Gastrocnemius medialis (tissue), 4 donors: ENCODE data around the gene TANGO2. TPM values are rescaled to one million over a fixed set of nuclear protein-coding genes. Genes with fewer than 3 reads are reported as not detected.

ENCODE experiments used
- ATAC-seq, 2 donors: fragments of 150-250 bp; one replicate each; pipeline ENCODE4 v1.9.1; 2016
- DNase-seq, 2 donors: peaks; one replicate each; pipeline ENCODE4 v3.0.0-alpha.2; 2019
- H3K27ac ChIP-seq, 4 donors: fragments of 200-600 bp; sonication (generic); 1 replicate in 1 of 4; 2 replicates in 3 of 4; pipeline ENCODE4 v1.5.1; 2016 to 2018; ENCODE audit warnings: mild to moderate bottlenecking in 2 of 4, moderate library complexity in 1 of 4
- H3K27me3 ChIP-seq, 3 donors: fragments of 200-600 bp; sonication (generic) in 2 of 3; 1 replicate in 1 of 3; 2 replicates in 2 of 3; pipeline versions ENCODE4 v1.5.1 to v1.6.0; 2016 to 2019; ENCODE audit warnings: mild to moderate bottlenecking in 1 of 3, moderate library complexity in 1 of 3
- H3K36me3 ChIP-seq, 2 donors: fragments of 200-600 bp; sonication (generic) in 1 of 2; one replicate each; pipeline ENCODE4 v1.5.1; 2017 to 2018
- H3K4me1 ChIP-seq, 2 donors: fragments of 200-600 bp; sonication (generic) in 1 of 2; one replicate each; pipeline ENCODE4 v1.5.1; 2016 to 2017; ENCODE audit warnings: mild to moderate bottlenecking in 2 of 2
- H3K4me3 ChIP-seq, 4 donors: fragments of 200-600 bp; sonication (generic) in 3 of 4; 1 replicate in 1 of 4; 2 replicates in 3 of 4; pipeline ENCODE4 v1.5.1; 2016 to 2019; ENCODE audit warnings: mild to moderate bottlenecking in 2 of 4
- H3K9me3 ChIP-seq, 3 donors: fragments of 200-600 bp; sonication (generic) in 2 of 3; 1 replicate in 1 of 3; 2 replicates in 2 of 3; pipeline ENCODE4 v1.5.1; 2016 to 2019
- POLR2A ChIP-seq, 2 donors: fragments of 450-650 bp; IDR thresholded peaks; one replicate each; pipeline ENCODE4 v1.6.1; 2017; ENCODE audit warnings: antibody characterized with exemption in 2 of 2, mild to moderate bottlenecking in 2 of 2, moderate library complexity in 2 of 2
- in situ Hi-C, 4 donors: fragments of 200-750 bp; cut with MboI; loops; one replicate each; pipeline versions ENCODE4 v1.15.0 to v1.8.0; 2017; ENCODE audit warnings: low sequenced_read_pairs in 4 of 4
- intact Hi-C: fragments of 100-400 bp; cut with DNase I; formaldehyde crosslinking; loops from one replicate; pipeline ENCODE4 v1.15.1; 2023; ENCODE audit warnings: low total_unique reads
- total RNA-seq, 4 donors: library from RNA; depleted of rRNA; stranded (reverse); fragments of >200 nt; gene quantifications; one replicate each; pipeline versions ENCODE4 v1.1.0 to v1.2.3, GENCODE V29; 2016
- TF ChIP-seq, protein P1 (sequence below), 5 experiments: fragments of 450-650 bp in 3 of 5; fragments of 200-600 bp in 2 of 5; sonication (generic) in 2 of 5; IDR thresholded peaks in 4 of 5; conservative IDR thresholded peaks in 1 of 5; 1 replicate in 4 of 5; 2 replicates in 1 of 5; pipeline ENCODE4 v1.5.1; 2016 to 2019; ENCODE audit warnings: antibody characterized with exemption in 5 of 5, mild to moderate bottlenecking in 3 of 5, moderate library complexity in 3 of 5

The TANGO2 gene
- total RNA-seq, 4 donors from 2014 or later, result 43.0 to 115 (median 52.5) TPM

DNA sequence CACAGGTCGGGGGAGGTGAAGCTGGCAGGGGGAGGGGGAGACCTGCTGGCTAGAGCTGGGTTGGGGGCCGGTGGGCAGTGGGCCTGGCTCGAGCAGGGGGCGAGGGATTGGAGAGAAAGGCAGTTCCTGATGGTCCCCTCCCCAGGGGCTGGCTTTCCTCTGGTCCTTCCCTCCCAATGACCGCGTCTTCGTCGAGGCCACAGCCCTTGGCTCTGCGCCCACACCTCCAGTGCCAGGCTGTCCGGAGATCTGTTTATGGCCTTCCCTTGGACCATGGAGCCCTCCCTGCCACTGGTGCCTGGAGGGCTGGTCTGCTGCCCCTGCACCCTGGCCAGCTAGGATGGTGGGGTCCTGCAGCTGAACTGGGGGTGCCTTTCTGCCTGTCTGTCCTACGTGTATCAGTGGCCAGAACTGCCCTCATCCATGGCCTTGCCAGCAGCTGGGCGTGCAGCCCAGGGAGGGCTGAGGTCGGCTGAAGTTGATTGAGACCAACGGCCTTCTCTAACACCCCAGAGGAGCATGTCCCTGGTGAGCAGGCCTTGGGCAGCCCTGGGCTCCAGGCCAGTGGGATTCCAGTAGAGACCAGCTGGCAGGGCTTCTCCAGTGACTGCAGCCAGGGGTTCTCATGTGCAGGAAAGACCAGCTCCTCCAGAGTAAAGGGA, 12.3 kb downstream of the TANGO2 start:
- Histone ChIP-seq H3K27ac (peak overlapping the region; percentile 43 to 75 (median 67)), H3K4me1 (peaks cover 26 to 29% of the 10 kb centered on the region in 2 donors), H3K27me3 (no peaks in the 10 kb centered on the region), H3K36me3 (peaks cover 0 to 12% of the 10 kb centered on the region in 2 donors), H3K4me3 (no peak overlapping the region), H3K9me3 (no peaks in the 10 kb centered on the region)
- TF ChIP-seq, protein P1, sequence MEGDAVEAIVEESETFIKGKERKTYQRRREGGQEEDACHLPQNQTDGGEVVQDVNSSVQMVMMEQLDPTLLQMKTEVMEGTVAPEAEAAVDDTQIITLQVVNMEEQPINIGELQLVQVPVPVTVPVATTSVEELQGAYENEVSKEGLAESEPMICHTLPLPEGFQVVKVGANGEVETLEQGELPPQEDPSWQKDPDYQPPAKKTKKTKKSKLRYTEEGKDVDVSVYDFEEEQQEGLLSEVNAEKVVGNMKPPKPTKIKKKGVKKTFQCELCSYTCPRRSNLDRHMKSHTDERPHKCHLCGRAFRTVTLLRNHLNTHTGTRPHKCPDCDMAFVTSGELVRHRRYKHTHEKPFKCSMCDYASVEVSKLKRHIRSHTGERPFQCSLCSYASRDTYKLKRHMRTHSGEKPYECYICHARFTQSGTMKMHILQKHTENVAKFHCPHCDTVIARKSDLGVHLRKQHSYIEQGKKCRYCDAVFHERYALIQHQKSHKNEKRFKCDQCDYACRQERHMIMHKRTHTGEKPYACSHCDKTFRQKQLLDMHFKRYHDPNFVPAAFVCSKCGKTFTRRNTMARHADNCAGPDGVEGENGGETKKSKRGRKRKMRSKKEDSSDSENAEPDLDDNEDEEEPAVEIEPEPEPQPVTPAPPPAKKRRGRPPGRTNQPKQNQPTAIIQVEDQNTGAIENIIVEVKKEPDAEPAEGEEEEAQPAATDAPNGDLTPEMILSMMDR (IDR thresholded peaks at IDR 0.05 in 4 of 5, conservative IDR thresholded peaks at IDR 0.05 in 1 of 5), result no peak
- no peak for TF ChIP-seq POLR2A (IDR thresholded peaks at IDR 0.05)
- in situ Hi-C loops, result no loop called here
- intact Hi-C loops, result no loop called here
- ATAC-seq, result peak; percentile 43 to 71
- DNase-seq, result peak in 1 of 2 donors; percentile 74

DNA sequence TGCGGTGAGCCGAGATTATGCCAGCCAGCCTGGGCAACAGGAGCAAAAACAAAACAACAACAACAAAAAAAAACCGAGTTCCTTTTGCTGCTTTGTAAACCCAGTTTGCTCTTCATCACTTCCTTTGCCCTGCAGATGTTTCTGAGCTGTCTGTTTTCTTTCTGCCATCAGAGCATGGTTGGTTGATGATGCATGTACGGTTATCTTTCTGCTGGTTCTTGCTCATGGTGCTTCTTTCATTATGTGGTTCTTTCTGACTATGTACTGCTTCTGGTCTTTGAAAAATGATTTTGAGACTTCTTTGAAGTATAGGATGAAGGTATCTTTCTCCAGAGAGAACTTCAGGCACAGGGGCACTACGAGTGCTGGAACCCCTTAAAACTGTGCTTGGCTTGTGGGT, 13.2 kb downstream of the TANGO2 start:
- H3K4me1 ChIP-seq, result peaks cover 23 to 24% of the 10 kb centered on the region in 2 donors
- H3K27me3 ChIP-seq, result no peaks in the 10 kb centered on the region
- intact Hi-C loops, result no loop called here
- in situ Hi-C loops, result no loop called here
- no peaks in the 10 kb centered on the region for H3K9me3 ChIP-seq
- peaks cover 0 to 22% of the 10 kb centered on the region in 2 donors for H3K36me3 ChIP-seq
- TF ChIP-seq POLR2A (IDR thresholded peaks at IDR 0.05), result no peak
- TF ChIP-seq, protein P1 (IDR thresholded peaks at IDR 0.05 in 4 of 5, conservative IDR thresholded peaks at IDR 0.05 in 1 of 5), result no peak
- no peak overlapping the region for H3K4me3 ChIP-seq
- ATAC-seq, result no peak
- no peak for DNase-seq
- no peak overlapping the region for H3K27ac ChIP-seq

DNA sequence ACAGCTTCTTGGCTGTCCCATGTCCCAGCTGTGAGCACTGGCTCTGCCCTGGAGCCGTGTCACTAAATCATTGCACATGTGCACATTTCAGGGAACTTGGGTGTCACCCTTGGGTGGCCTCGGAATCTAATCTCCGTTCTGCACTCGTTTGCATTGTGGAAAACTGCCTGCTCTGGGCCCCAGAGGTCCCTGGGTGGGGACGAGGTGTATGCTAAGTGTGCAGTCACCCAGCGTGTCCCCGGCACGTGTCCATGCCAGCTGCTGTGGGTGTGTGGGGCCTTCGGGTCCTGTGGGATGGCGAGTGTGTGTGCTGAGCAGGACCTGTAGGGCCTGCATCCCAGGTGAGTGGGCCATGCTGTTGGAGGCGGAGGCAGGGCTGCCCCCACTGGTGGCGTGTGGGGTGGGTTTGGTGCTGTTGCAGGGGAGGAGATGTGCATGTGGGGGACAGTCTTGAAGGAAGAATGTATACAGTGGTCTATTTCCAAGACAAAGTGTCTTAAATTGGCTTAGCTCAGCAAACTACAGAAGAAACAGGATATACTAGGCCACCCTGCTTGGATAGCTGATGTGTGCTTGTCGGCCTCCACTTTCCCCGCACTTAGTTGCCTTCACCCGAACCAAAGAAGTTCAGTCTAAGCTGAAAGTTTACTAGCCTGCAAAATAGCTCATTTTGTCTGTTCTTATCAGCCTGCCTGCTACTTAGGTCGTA, 14.6 kb downstream of the TANGO2 start:
- H3K4me1 ChIP-seq, result peaks cover 20 to 21% of the 10 kb centered on the region in 2 donors
- in situ Hi-C loops, result no loop called here
- H3K4me3 ChIP-seq, result no peak overlapping the region
- ATAC-seq (no peak), DNase-seq (no peak)
- H3K27ac ChIP-seq, result no peak overlapping the region
- H3K9me3 ChIP-seq, result no peaks in the 10 kb centered on the region
- TF ChIP-seq POLR2A (IDR thresholded peaks at IDR 0.05), result no peak
- TF ChIP-seq, protein P1 (IDR thresholded peaks at IDR 0.05 in 4 of 5, conservative IDR thresholded peaks at IDR 0.05 in 1 of 5), result no peak
- intact Hi-C loops, result no loop called here
- H3K36me3 ChIP-seq, result peaks cover 0 to 26% of the 10 kb centered on the region in 2 donors
- H3K27me3 ChIP-seq, result no peaks in the 10 kb centered on the region

DNA sequence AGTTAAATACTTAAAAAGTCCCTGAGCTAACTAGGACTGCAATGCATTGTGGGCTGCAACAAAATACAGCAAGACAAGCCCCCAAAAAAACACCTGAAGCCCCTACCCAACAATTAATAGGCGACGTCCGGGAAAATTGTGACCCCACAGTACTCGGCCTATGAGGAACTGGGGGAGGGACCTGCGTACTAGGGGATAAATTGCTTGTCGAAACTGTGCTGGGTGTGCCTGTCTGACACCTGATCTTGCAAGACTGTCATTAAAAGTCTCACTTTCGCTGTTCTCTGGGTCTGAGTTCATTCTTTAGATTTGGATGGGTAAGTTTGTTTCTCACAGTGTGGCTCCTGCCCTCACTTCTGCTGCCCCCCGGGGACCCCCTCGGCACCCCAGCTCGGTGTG, 15.2 kb downstream of the TANGO2 start:
- in situ Hi-C loops, result no loop called here
- Histone ChIP-seq H3K27ac (no peak overlapping the region), H3K27me3 (no peaks in the 10 kb centered on the region), H3K9me3 (no peaks in the 10 kb centered on the region), H3K36me3 (peaks cover 0 to 30% of the 10 kb centered on the region in 2 donors), H3K4me1 (peaks cover 20 to 21% of the 10 kb centered on the region in 2 donors), H3K4me3 (no peak overlapping the region)
- intact Hi-C loops, result no loop called here
- no peak for TF ChIP-seq POLR2A (IDR thresholded peaks at IDR 0.05)
- ATAC-seq, result no peak
- DNase-seq, result no peak
